ENCODE data around the gene CD24.
A peak's percentile ranks its signal among the peaks of the same experiment; 100 is the strongest.

CD24 gene

DNA sequence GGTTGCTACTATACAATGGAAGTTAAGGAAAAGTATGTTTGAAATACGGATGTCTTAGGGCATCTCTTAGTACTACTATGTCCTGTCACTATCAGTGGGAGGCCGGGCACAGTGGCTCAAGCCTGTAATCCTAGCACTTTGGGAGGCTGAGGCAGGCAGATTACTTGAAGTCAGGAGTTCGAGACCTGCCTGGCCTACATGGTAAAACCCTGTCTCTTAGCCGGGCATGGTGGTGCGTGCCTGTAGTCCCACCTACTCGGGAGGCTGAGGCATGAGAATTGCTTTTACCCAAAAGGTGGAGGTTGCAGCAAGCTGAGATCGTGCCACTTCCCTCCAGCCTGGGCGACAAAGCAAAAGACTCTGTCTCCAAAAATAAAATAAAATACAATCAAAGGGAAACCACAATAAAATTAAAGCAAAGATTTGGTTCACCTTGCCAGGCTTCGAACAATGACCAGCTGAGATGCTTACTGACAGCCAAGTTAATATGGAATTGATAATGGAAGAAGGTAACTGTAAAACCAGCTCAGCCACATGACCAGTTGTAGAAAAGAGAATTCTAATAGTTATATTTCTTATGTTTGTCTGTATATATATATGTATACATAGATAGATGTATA lies 6.5 kb downstream of the CD24 start:
- no peak for DNase-seq (ENCODE audit: low spot score)

GRCh38 chr6:106966671-106967640 lies 7.6 kb downstream of the CD24 start:
- DNase-seq (ENCODE audit: low spot score) = no peak

DNA sequence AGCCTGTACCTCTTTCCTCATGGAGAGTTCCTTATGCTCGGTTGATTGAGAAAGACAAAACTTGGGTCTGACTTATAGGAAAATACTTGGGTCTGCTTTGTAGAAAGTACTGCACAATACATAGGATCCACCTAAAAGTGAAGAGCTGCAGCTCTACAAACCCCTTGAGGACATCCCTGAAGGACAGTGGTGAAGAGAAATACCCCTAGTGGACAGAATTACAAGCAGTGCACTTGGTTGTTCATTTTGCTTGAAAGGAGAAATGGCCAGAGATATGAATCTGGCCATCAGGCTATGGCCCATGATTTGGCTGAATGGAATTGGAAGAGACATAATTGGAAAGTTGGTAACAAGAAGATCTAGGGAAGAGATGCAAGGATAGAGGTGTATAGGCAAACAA lies 8.3 kb downstream of the CD24 start:
- no peak for DNase-seq (ENCODE audit: low spot score)

DNA sequence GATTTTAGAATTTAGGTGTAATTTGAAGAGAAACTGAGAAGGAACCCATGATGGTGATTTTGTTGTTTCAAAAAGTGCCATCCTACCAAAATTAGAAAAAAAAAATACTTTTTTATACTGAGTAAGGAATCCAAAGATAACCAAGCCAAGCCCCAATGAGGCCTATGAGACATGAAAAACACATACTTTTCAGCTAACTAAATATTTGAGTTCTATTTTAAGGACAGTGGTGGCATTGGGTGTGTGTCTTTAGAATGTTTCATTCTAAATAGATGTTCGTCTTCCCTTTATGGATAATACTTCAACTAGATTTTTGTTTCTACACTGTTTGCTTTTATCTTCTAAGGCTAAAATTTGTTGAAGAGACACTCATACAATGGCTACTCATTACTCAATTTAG lies 9.6 kb downstream of the CD24 start:
- DNase-seq (ENCODE audit: low spot score) = no peak

DNA sequence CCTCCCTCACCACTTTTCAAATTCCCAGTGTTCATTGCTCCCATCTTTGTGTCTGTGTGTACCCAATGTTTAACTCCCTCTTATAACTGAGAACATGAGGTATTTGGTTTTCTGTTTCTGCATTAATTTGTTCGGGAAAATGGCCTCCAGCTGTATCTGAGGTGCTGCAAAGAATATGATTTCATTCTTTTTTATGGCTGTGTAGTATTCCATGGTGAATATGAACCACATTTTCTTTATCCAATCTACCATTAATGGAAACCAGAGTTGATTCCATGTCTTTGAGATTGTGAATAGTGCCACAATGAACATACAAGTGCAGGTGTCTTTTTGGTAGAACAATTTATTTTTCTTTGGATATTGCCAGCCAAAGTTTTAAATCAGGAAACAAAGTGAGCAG lies 10.4 kb downstream of the CD24 start:
- no peak for DNase-seq (ENCODE audit: low spot score)

DNA sequence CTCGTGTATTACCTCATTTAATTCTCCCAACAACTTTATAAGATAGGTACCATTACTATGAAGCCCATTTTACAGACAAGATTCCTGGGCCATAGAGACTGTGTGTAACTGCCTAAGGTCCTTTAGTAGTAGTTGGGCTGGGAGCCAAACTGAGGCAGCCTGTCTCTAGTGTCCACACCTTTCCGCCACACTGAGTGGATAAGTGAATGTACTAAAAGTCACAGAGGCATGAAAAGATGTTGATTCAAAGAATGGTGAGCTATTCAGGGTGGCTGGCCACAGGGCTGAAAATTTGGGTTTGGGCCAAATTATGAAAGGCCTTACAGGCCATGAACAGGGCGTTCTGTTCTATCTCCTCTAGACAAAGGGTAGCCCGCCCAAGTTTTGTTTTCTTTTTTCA lies 11.0 kb downstream of the CD24 start:
- DNase-seq (ENCODE audit: low spot score) = no peak

DNA sequence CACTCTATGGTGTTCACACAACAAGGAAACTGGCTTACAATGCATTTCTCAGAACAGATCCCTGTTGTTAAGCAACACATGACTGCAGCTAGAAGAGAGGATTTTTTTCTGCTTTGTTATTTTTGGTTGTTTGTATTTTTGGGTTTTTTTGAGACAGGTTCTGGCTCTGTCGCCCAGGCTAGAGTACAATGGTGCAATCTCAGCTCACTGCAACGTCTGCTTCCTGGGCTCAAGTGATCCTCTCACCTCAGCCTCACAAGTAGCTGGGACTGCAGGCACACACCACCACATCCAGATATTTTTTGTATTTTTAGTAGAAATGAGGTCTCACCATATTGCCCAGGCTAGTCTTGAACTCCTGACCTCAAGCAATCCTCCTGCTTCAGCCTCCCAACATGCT lies 12.7 kb downstream of the CD24 start:
- no peak for DNase-seq (ENCODE audit: low spot score)

GRCh38 chr6:106961136-106961535 lies 13.4 kb downstream of the CD24 start:
- DNase-seq (ENCODE audit: low spot score) = no peak

DNA sequence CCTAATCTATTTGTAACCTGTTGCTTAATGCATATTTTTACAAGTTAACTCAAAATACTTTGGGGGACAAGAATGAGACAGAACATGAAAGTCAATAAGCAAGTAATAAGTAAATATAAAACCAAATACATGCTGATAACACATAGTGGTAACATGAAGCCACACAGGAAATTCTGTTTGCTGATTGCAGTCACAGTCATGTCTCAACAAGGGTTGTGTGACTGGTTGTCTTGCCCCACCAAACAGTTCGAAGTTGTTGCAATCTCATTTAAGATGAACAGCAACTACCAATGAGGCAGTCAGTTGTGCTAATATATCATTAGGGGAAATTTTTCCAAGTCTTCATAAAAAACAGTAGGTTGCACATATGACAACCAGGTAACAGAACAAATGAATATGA lies 14.5 kb downstream of the CD24 start:
- DNase-seq (ENCODE audit: low spot score) = no peak

DNA sequence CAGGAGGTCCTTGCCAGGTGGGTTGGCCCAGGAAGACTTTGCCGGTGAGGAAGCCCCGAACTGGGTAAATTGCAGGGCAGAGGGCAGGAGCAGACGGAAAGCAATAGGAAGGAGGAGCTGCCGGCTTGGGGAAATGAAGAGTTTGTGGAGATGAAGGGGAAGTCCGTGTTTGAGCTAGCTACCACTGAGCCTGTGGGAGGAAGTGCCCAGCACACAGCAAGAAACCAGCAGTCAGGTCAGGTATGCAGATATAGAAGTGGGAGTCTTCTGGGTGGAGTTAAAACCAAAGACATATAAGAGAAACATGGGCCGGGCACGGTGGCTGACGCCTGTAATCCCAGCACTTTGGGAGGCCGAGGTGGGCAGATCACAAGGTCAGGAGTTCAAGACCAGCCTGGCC lies 34.7 kb downstream of the CD24 start:
- no peak for DNase-seq (ENCODE audit: low spot score)

DNA sequence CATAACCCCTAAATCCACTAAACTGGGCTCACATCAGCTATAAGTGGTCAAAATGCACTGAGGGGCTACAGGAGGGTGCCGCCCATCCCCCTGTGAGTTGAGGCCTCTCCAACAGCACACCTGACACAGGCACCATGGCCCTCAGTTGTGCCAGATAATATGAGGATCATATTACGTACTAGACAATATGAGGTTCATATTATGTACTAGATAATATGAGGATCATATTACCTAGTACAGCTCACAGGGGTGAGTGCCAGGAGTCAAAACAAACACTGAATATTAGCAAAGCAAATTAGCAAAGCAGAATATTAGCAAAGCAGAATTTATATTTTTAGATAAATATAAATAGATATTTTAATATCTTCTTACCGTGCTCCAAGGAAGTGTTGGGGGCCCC lies 35.3 kb downstream of the CD24 start:
- DNase-seq (ENCODE audit: low spot score) = no peak

- DNase-seq (ENCODE audit: low spot score) = peak; percentile 58
These were observed 46.8 kb downstream of the CD24 start for GRCh38 chr6:106927531-106928398.

DNA sequence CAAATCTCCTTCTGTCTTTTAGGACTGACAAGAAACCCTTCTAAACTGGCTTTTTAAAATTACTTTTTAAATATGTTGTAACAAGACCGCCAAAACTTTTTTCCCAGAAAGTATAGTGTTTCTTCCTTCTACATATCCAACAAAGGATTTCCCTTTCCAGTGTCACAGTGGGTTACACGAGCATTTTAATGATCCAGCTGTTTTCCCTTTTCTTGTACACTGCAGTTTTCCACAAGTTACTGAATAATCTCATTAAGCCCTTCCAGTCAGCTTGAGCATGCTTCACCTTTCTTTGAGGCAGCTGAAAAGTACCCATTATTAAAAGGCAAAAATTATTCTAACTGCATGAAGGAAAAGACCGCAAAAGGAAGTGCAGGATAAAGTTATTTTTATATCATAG lies 48.6 kb downstream of the CD24 start:
- no peak for DNase-seq (ENCODE audit: low spot score)

DNA sequence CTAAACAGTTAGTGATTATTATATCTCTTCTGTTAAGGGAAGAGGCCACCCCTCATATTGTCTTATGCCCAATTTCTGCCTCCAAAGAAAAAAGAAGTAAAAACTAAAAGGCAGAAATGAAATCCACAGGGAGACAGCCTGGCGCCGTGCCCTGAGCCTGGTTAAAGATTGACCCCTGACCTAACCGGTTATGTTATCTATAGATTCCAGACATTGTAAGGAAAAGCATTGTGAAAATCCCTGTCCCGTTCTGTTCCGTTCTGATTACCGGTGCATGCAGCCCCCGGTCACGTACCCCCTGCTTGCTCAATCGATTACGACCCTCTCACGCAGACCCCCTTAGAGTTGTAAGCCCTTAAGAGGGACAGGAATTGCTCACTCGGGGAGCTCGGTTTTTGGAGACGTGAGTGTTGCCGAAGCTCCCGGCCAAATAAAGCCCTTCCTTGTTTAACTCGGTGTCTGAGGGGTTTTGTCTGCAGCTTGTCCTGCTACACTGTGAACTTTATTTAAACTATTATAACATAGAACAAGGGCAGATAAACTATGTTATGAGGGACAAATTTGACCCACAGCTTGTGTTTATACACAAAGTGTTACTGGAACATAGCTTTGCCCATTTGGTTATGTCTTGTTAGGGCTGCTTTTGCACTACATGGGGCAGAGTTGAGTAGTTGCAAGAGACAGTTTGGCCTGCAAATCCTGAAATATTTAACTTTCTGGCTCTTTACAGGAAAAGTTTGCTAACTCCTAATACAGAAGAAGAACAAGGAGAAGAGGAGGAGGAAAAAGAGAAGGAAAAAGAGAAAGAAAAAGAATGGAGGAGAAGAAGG lies 49.6 kb downstream of the CD24 start:
- DNase-seq (ENCODE audit: low spot score) = no peak

DNA sequence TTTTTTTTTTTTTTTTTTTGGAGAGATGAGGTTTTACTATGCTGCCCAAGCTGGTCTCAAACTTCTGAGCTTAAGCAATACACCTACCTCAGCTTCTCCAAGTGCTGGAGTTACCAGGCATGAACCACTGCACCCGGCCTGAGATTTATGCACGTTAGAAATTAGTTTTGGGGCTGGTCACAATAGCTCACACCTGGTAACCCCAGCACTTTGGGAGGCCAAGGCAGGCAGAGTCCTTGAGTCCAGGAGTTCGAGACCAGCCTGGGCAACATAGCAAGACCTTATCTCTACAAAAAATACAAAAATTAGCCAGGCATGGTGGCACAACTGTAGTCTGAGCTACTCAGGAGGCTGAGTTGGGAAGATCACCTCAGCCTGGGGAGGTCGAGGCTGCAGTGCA lies 51.9 kb downstream of the CD24 start:
- no peak for DNase-seq (ENCODE audit: low spot score)
